Tibial nerve (tissue), 4 donors: ENCODE results near the gene MATCAP1. TPM values are rescaled to one million over a fixed set of nuclear protein-coding genes. Genes with fewer than 3 reads are reported as not detected.

ENCODE experiments used
- DNase-seq, 2 donors: peaks; one replicate each; pipeline ENCODE4 v3.0.0-alpha.2; 2019; ENCODE audit warnings: low spot score in 2 of 2
- H3K27ac ChIP-seq, 4 donors: fragments of 200-600 bp; sonication (generic) in 3 of 4; one replicate each; pipeline ENCODE4 v1.5.1; 2017 to 2019; ENCODE audit warnings: mild to moderate bottlenecking in 1 of 4
- H3K27me3 ChIP-seq, 2 donors: fragments of 200-600 bp; sonication (generic) in 1 of 2; one replicate each; pipeline versions ENCODE4 v1.5.1 to v1.6.0; 2017 to 2019
- H3K36me3 ChIP-seq, 3 donors: fragments of 200-600 bp; sonication (generic); one replicate each; pipeline ENCODE4 v1.5.1; 2018 to 2019
- H3K4me1 ChIP-seq, 4 donors: fragments of 200-600 bp; sonication (generic) in 3 of 4; one replicate each; pipeline ENCODE4 v1.5.1; 2017 to 2019
- H3K4me3 ChIP-seq, 4 donors: fragments of 200-600 bp; sonication (generic) in 3 of 4; one replicate each; pipeline ENCODE4 v1.5.1; 2017 to 2019; ENCODE audit warnings: mild to moderate bottlenecking in 1 of 4, moderate library complexity in 1 of 4
- H3K9me3 ChIP-seq, 4 donors: fragments of 200-600 bp; sonication (generic) in 3 of 4; one replicate each; pipeline ENCODE4 v1.5.1; 2017 to 2019
- EP300 ChIP-seq, 2 donors: sonication (generic); formaldehyde crosslinking; IDR thresholded peaks; one replicate each; pipeline ENCODE4 v1.6.1; 2017; ENCODE audit warnings: antibody characterized with exemption in 2 of 2, mild to moderate bottlenecking in 1 of 2
- POLR2A ChIP-seq, 2 donors: fragments of 450-650 bp; IDR thresholded peaks; one replicate each; pipeline ENCODE4 v1.6.1; 2017; ENCODE audit warnings: antibody characterized with exemption in 2 of 2, mild to moderate bottlenecking in 2 of 2, moderate library complexity in 2 of 2
- WGBS, 2 donors: methylation state at CpG; one replicate each; pipeline ENCODE4 v1.1.5; 2018; 5-methylcytosine and 5-hydroxymethylcytosine counted together
- total RNA-seq, 4 donors: library from RNA; depleted of rRNA; stranded (reverse); fragments of >200 nt; gene quantifications; one replicate each; pipeline ENCODE4 v1.1.0, GENCODE V29; 2016
- TF ChIP-seq, protein P1 (sequence below), 5 experiments: fragments of 200-600 bp in 3 of 5; fragments of 450-650 bp in 2 of 5; sonication (generic) in 3 of 5; IDR thresholded peaks; one replicate each; pipeline ENCODE4 v1.5.1; 2016 to 2019; ENCODE audit warnings: antibody characterized with exemption in 5 of 5, mild to moderate bottlenecking in 3 of 5, moderate library complexity in 2 of 5

Gene MATCAP1
- total RNA-seq, 4 donors from 2014 or later: 13.6 to 42.9 (median 18.9) TPM

DNA sequence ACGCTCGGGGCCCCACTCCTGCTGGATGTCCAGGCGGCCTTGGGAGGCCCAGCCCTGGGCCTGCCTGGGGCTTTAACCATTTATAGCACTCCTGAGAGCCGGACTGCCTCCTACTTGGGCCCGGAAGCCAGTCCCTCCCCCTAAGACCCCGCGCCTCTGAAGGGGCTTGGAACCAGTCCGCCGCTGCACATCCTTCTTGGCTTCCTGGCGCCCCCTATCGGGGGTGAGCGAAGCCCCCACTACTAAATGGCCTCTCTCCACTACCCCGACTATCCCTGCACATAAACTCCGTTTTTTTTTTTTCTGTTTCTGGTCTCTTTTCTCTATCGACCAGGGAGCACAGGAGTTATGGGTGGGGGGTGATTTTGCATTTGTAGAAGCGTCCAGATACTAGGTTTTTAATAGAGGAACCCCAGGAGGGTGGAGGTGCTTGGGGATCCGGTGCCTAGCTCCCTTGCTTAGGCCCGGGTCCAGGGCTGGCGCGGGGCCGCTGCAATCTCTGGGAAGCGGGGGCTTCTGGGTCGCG is 14.1 kb downstream of the MATCAP1 start:
- Histone ChIP-seq H3K27me3 (peaks cover 0 to 33% of the 10 kb centered on the region in 2 donors), H3K27ac (peak overlapping the region; percentile 83 to 94 (median 88)), H3K4me1 (peaks cover 0 to 65% (median 43%) of the 10 kb centered on the region in 4 donors), H3K4me3 (peak overlapping the region; percentile 34 to 57 (median 40)), H3K36me3 (no peaks in the 10 kb centered on the region), H3K9me3 (no peaks in the 10 kb centered on the region)
- peak in 1 of 2 donors; percentile 20 for DNase-seq
- WGBS, 2 donors: 6 to 8% methylated on average over 24 of the region's 24 CpGs
- TF ChIP-seq, protein P1, sequence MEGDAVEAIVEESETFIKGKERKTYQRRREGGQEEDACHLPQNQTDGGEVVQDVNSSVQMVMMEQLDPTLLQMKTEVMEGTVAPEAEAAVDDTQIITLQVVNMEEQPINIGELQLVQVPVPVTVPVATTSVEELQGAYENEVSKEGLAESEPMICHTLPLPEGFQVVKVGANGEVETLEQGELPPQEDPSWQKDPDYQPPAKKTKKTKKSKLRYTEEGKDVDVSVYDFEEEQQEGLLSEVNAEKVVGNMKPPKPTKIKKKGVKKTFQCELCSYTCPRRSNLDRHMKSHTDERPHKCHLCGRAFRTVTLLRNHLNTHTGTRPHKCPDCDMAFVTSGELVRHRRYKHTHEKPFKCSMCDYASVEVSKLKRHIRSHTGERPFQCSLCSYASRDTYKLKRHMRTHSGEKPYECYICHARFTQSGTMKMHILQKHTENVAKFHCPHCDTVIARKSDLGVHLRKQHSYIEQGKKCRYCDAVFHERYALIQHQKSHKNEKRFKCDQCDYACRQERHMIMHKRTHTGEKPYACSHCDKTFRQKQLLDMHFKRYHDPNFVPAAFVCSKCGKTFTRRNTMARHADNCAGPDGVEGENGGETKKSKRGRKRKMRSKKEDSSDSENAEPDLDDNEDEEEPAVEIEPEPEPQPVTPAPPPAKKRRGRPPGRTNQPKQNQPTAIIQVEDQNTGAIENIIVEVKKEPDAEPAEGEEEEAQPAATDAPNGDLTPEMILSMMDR (IDR thresholded peaks at IDR 0.05): peak in 4 of 5 experiments; percentile 23 to 44 (median 34)
- TF ChIP-seq POLR2A (IDR thresholded peaks at IDR 0.05): no peak
- no peak for TF ChIP-seq EP300 (IDR thresholded peaks at IDR 0.05)

DNA sequence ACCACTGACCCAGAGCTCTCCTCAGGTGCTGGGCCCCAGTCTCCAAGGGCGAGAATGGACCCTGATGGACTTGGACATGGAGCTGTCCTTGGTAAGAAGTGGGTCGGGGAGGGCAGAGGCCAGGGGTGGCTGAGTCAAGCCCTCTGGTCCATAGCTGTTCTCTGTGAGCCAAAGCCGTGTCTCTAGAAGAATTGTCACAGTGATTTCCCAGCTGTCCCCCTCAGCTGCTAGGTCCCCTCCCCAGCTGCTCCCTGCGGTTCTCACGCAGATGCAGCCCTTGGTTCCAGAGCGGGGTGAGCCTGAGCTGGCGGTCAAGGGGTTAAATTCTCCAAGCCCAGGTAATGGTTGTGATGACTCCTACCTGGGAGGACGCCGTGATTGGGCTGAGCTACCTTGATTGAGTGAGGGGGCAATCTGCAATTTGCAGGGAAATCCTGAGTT is 14.7 kb downstream of the MATCAP1 start:
- no peak for DNase-seq
- WGBS, 2 donors: 21 to 53% methylated on average over 5 to 9 of the region's 9 CpGs
- H3K27ac ChIP-seq: peak overlapping the region in 2 of 4 donors; percentile 83 to 94
- H3K27me3 ChIP-seq: peaks cover 0 to 37% of the 10 kb centered on the region in 2 donors
- H3K4me3 ChIP-seq: no peak overlapping the region
- TF ChIP-seq, protein P1 (IDR thresholded peaks at IDR 0.05): no peak
- TF ChIP-seq POLR2A (IDR thresholded peaks at IDR 0.05) (no peak), EP300 (IDR thresholded peaks at IDR 0.05) (no peak)
- no peaks in the 10 kb centered on the region for H3K9me3 ChIP-seq
- H3K4me1 ChIP-seq: peaks cover 0 to 65% (median 42%) of the 10 kb centered on the region in 4 donors
- no peaks in the 10 kb centered on the region for H3K36me3 ChIP-seq

DNA sequence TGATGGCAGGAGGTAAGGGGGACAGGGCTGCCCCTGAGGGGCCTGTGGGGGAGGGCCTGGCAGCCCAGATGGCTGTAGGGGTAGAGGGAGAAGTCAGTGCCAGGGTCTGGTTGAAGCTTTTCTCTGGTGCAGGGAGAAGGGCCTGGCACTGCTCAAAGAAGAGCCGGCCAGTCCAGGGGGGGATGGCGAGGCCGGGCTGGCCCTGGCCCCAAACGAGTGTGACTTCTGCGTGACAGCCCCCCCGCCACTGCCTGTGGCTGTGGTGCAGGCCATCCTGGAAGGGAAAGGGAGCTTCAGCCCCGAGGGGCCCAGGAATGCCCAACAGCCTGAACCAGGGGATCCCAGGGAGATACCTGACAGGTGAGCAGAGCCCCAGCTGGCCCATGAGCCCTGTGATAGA is 16.2 kb downstream of the MATCAP1 start:
- Histone ChIP-seq H3K27me3 (peaks cover 0 to 51% of the 10 kb centered on the region in 2 donors), H3K36me3 (no peaks in the 10 kb centered on the region), H3K9me3 (no peaks in the 10 kb centered on the region), H3K27ac (no peak overlapping the region), H3K4me3 (no peak overlapping the region), H3K4me1 (peaks cover 0 to 68% (median 47%) of the 10 kb centered on the region in 4 donors)
- 70 to 84% methylated on average over 6 of the region's 7 CpGs for WGBS, 2 donors
- TF ChIP-seq, protein P1 (IDR thresholded peaks at IDR 0.05): no peak
- TF ChIP-seq EP300 (IDR thresholded peaks at IDR 0.05): no peak
- no peak for TF ChIP-seq POLR2A (IDR thresholded peaks at IDR 0.05)
- no peak for DNase-seq

DNA sequence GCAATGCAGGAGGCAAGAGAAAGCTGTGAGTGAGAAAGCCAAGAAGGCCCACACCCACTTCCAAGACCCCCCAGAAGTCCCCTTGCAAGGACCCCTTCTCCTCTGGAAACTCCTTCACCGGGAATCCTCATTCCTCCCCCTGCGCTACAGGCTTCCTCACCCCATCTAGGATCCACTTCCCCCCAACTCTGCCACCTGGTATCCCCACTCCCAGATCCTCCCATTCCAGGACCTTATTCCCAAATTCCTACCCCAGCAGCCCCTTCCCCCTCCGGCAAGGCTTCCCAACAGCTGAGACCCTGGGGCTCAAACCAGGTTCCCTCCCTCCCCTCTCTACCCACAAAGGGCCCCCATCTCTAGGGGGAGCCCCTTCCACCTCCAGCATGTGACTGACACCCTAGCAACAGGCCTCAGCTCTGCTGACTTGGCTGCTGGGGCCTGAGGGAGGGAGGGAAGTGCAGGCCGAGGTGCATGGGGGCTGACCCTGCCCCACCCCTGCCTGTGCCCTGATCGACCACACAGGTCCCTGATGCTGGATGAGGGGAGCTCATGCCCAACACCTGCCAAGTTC is 17.1 kb downstream of the MATCAP1 start:
- peak overlapping the region in 1 of 4 donors; percentile 26 for H3K27ac ChIP-seq

More for the DNA sequence above, 17.1 kb downstream of the MATCAP1 start:
- no peaks in the 10 kb centered on the region for H3K9me3 ChIP-seq
- H3K4me1 ChIP-seq: peaks cover 0 to 77% (median 50%) of the 10 kb centered on the region in 4 donors
- no peaks in the 10 kb centered on the region for H3K36me3 ChIP-seq
- WGBS, 2 donors: 55 to 75% methylated on average over 5 of the region's 5 CpGs
- no peak overlapping the region for H3K4me3 ChIP-seq
- DNase-seq: no peak
- TF ChIP-seq, protein P1 (IDR thresholded peaks at IDR 0.05): no peak
- TF ChIP-seq EP300 (IDR thresholded peaks at IDR 0.05) (no peak), POLR2A (IDR thresholded peaks at IDR 0.05) (no peak)
- peaks cover 0 to 60% of the 10 kb centered on the region in 2 donors for H3K27me3 ChIP-seq
